Mesenchymal stem cell (in vitro differentiated cells and primary cell): Measurements from ENCODE around the gene SAA4.
A peak's percentile ranks its signal among the peaks of the same experiment; 100 is the strongest.

Experiments used
- DNase-seq: peaks from one replicate; pipeline ENCODE4 v3.0.0-alpha.2; 2013
- H2AFZ ChIP-seq: one replicate; pipeline ENCODE4 v1.6.1; 2013; ENCODE audit warnings: low read depth, mild to moderate bottlenecking, control low read depth, inconsistent platforms, low read length, moderate library complexity
- H2AK5ac ChIP-seq: 2 replicates; pipeline ENCODE4 v1.6.1; 2013; ENCODE audit warnings: low read length, moderate library complexity, mild to moderate bottlenecking, inconsistent platforms; ENCODE audit not compliant: severe bottlenecking
- H2BK120ac ChIP-seq: one replicate; pipeline ENCODE4 v1.6.1; 2013; ENCODE audit warnings: low read depth, mild to moderate bottlenecking, inconsistent platforms, low read length, moderate library complexity
- H2BK12ac ChIP-seq, 2 experiments: one replicate each; pipeline ENCODE4 v1.6.1; 2013; ENCODE audit warnings: inconsistent platforms in 2 of 2, low read length in 2 of 2, mild to moderate bottlenecking in 2 of 2, moderate library complexity in 2 of 2, control low read depth in 1 of 2
- H2BK15ac ChIP-seq: one replicate; pipeline ENCODE4 v1.6.1; 2013; ENCODE audit warnings: mild to moderate bottlenecking, low read depth, inconsistent platforms; ENCODE audit not compliant: poor library complexity, severe bottlenecking
- H2BK5ac ChIP-seq: 2 replicates; pipeline ENCODE4 v1.6.1; 2013; ENCODE audit warnings: low read depth, mild to moderate bottlenecking, low read length, control low read depth, inconsistent platforms; ENCODE audit not compliant: poor library complexity, severe bottlenecking
- H3K14ac ChIP-seq, 2 experiments: one replicate each; pipeline ENCODE4 v1.6.1; 2013; ENCODE audit warnings: inconsistent platforms in 2 of 2, low read length in 2 of 2, control low read depth in 1 of 2, mild to moderate bottlenecking in 1 of 2, moderate library complexity in 1 of 2
- H3K18ac ChIP-seq, 2 experiments: one replicate each; pipeline ENCODE4 v1.6.1; 2013; ENCODE audit warnings: inconsistent platforms in 2 of 2, low read length in 2 of 2, control low read depth in 1 of 2, low read depth in 1 of 2, mild to moderate bottlenecking in 1 of 2
- H3K23ac ChIP-seq, 2 experiments: one replicate each; pipeline ENCODE4 v1.6.1; 2013; ENCODE audit warnings: inconsistent platforms in 2 of 2, low read length in 2 of 2, mild to moderate bottlenecking in 2 of 2, moderate library complexity in 2 of 2, control low read depth in 1 of 2
- H3K27ac ChIP-seq: 2 replicates; pipeline ENCODE4 v1.5.1; 2013; ENCODE audit warnings: mild to moderate bottlenecking, moderate library complexity, low read length, control low read depth, inconsistent platforms; ENCODE audit not compliant: poor library complexity, severe bottlenecking
- H3K27me3 ChIP-seq, 2 experiments: 2 replicates each; pipeline versions ENCODE4 v1.6.1 to v1.7.0; 2013; ENCODE audit warnings: low read length in 2 of 2, mild to moderate bottlenecking in 2 of 2, moderate library complexity in 2 of 2, control low read depth in 1 of 2, inconsistent platforms in 1 of 2; ENCODE audit not compliant: control insufficient read depth in 1 of 2, insufficient read depth in 1 of 2
- H3K36me3 ChIP-seq, 2 experiments: 2 replicates each; pipeline versions ENCODE4 v1.6.1 to v1.7.0; 2013; ENCODE audit warnings: low read length in 2 of 2, control low read depth in 1 of 2, inconsistent platforms in 1 of 2, low read depth in 1 of 2, mild to moderate bottlenecking in 1 of 2; ENCODE audit not compliant: insufficient read depth in 2 of 2, control insufficient read depth in 1 of 2
- H3K4ac ChIP-seq, 2 experiments: one replicate each; pipeline ENCODE4 v1.6.1; 2013; ENCODE audit warnings: inconsistent platforms in 2 of 2, low read length in 2 of 2, mild to moderate bottlenecking in 2 of 2, moderate library complexity in 2 of 2, control low read depth in 1 of 2, low read depth in 1 of 2
- H3K4me1 ChIP-seq: 2 replicates; pipeline ENCODE4 v1.6.1; 2013; ENCODE audit warnings: low read depth, low read length, control low read depth; ENCODE audit not compliant: control insufficient read depth, insufficient read depth
- H3K4me2 ChIP-seq: 2 replicates; pipeline ENCODE4 v1.6.1; 2013; ENCODE audit warnings: low read length, mild to moderate bottlenecking, inconsistent platforms; ENCODE audit not compliant: poor library complexity, severe bottlenecking
- H3K4me3 ChIP-seq, 2 experiments: 2 replicates each; pipeline versions ENCODE4 v1.5.1 to v1.7.0; 2013; ENCODE audit warnings: low read length in 2 of 2, mild to moderate bottlenecking in 2 of 2, control low read depth in 1 of 2, low read depth in 1 of 2; ENCODE audit not compliant: insufficient read depth in 1 of 2
- H3K79me1 ChIP-seq: replicated peaks from 2 replicates; pipeline ENCODE4 v1.6.1; 2013; ENCODE audit warnings: mild to moderate bottlenecking, control low read depth, low read length, inconsistent platforms; ENCODE audit not compliant: poor library complexity, severe bottlenecking
- H3K9ac ChIP-seq: 2 replicates; pipeline ENCODE4 v1.7.0; 2013; ENCODE audit warnings: mild to moderate bottlenecking, low read length, moderate library complexity
- H3K9me3 ChIP-seq: 2 replicates; pipeline ENCODE4 v1.7.0; 2013; ENCODE audit warnings: mild to moderate bottlenecking, low read length; ENCODE audit not compliant: control insufficient read depth
- H4K8ac ChIP-seq: one replicate; pipeline ENCODE4 v1.6.1; 2013; ENCODE audit warnings: inconsistent platforms, mild to moderate bottlenecking, low read length, moderate library complexity
- H4K91ac ChIP-seq: one replicate; pipeline ENCODE4 v1.6.1; 2013; ENCODE audit warnings: mild to moderate bottlenecking, low read length, inconsistent platforms
- WGBS: methylation state at CpG from one replicate; pipeline ENCODE4 v1.1.7; 2013; ENCODE audit warnings: mixed read lengths; 5-methylcytosine and 5-hydroxymethylcytosine counted together

Gene SAA4

GRCh38 chr11:18209058-18209457, 27.5 kb downstream of the SAA4 start:
- Histone ChIP-seq H3K36me3 (no peaks in the 10 kb centered on the region), H2BK120ac (no peak overlapping the region), H3K18ac (no peak overlapping the region), H3K4me2 (no peak overlapping the region), H3K27me3 (peaks cover 6 to 54% of the 10 kb centered on the region in 2 experiments), H2BK15ac (no peak overlapping the region), H2AK5ac (no peak overlapping the region), H3K79me1 (no peaks in the 10 kb centered on the region), H4K8ac (no peak overlapping the region), H3K23ac (no peak overlapping the region), H3K9me3 (no peaks in the 10 kb centered on the region), H2AFZ (no peak overlapping the region), H3K9ac (no peak overlapping the region), H3K27ac (no peak overlapping the region), H3K4me3 (no peak overlapping the region), H2BK5ac (no peak overlapping the region), H4K91ac (no peak overlapping the region), H3K14ac (no peak overlapping the region), H3K4ac (no peak overlapping the region), H2BK12ac (no peak overlapping the region), H3K4me1 (no peaks in the 10 kb centered on the region)
- no peak for DNase-seq
- 91% methylated on average over 33 of the region's 33 CpGs for WGBS

- Histone ChIP-seq H3K4ac (no peak overlapping the region), H3K4me2 (no peak overlapping the region), H2BK12ac (no peak overlapping the region), H3K14ac (no peak overlapping the region), H3K27ac (no peak overlapping the region), H4K91ac (no peak overlapping the region), H3K23ac (no peak overlapping the region), H3K79me1 (no peaks in the 10 kb centered on the region), H3K18ac (no peak overlapping the region), H2AK5ac (no peak overlapping the region), H3K4me1 (no peaks in the 10 kb centered on the region), H2BK15ac (no peak overlapping the region), H3K4me3 (no peak overlapping the region), H2AFZ (no peak overlapping the region), H3K9ac (no peak overlapping the region), H3K36me3 (no peaks in the 10 kb centered on the region), H2BK5ac (no peak overlapping the region), H3K9me3 (no peaks in the 10 kb centered on the region), H3K27me3 (peaks cover 12 to 37% of the 10 kb centered on the region in 2 experiments), H4K8ac (no peak overlapping the region), H2BK120ac (no peak overlapping the region)
- no peak for DNase-seq
Measured at GRCh38 chr11:18204771-18205170, 31.8 kb downstream of the SAA4 start.

GRCh38 chr11:18204220-18204619, 32.4 kb downstream of the SAA4 start:
- Histone ChIP-seq H4K8ac (no peak overlapping the region), H3K4me1 (no peaks in the 10 kb centered on the region), H2BK5ac (no peak overlapping the region), H2AFZ (no peak overlapping the region), H3K4me2 (no peak overlapping the region), H3K27me3 (peaks cover 12 to 31% of the 10 kb centered on the region in 2 experiments), H4K91ac (no peak overlapping the region), H2BK15ac (no peak overlapping the region), H2BK12ac (no peak overlapping the region), H3K79me1 (no peaks in the 10 kb centered on the region), H3K9me3 (no peaks in the 10 kb centered on the region), H2BK120ac (no peak overlapping the region), H3K36me3 (no peaks in the 10 kb centered on the region), H3K9ac (no peak overlapping the region), H2AK5ac (no peak overlapping the region), H3K4ac (no peak overlapping the region), H3K18ac (no peak overlapping the region), H3K4me3 (no peak overlapping the region), H3K14ac (no peak overlapping the region), H3K27ac (no peak overlapping the region), H3K23ac (no peak overlapping the region)
- WGBS = 79% methylated on average over 3 of the region's 3 CpGs
- DNase-seq = no peak

GRCh38 chr11:18203723-18204122, 32.9 kb downstream of the SAA4 start:
- Histone ChIP-seq H2BK5ac (no peak overlapping the region), H4K91ac (no peak overlapping the region), H3K9ac (no peak overlapping the region), H3K14ac (no peak overlapping the region), H3K79me1 (no peaks in the 10 kb centered on the region), H3K18ac (no peak overlapping the region), H2BK15ac (no peak overlapping the region), H3K27me3 (peaks cover 12 to 28% of the 10 kb centered on the region in 2 experiments), H3K27ac (no peak overlapping the region), H2BK120ac (no peak overlapping the region), H2BK12ac (no peak overlapping the region), H3K4ac (no peak overlapping the region), H3K4me3 (no peak overlapping the region), H3K9me3 (no peaks in the 10 kb centered on the region), H3K4me2 (no peak overlapping the region), H4K8ac (no peak overlapping the region), H2AFZ (no peak overlapping the region), H3K4me1 (no peaks in the 10 kb centered on the region), H3K23ac (no peak overlapping the region), H3K36me3 (no peaks in the 10 kb centered on the region), H2AK5ac (no peak overlapping the region)
- whole genome bisulfite sequencing = 8% methylated on average over 6 of the region's 6 CpGs
- DNase-seq = peak; percentile 16
